Calu3 (cell line): Measurements from ENCODE around the gene WFS1. TPM values are rescaled to one million over a fixed set of nuclear protein-coding genes. Genes with fewer than 3 reads are reported as not detected.

Experiments used
- BruUV-seq: library from RNA; stranded (reverse); fragments of 400-500 nt; replicated peaks from 2 replicates; lab custom pipeline; 2021; lab: Mats Ljungman, UMichigan
- CTCF ChIA-PET: fragments of 300-600 bp; sonication (Branson Sonifier 250); formaldehyde crosslinking; loops from one replicate; lab custom pipeline; 2022; ENCODE audit warnings: antibody characterized with exemption; lab: Charles Lee
- DNase-seq: peaks from one replicate; pipeline ENCODE4 v3.0.0; 2022
- H3K27ac Mint-ChIP-seq: one replicate; pipeline ENCODE4 v1.8.0; 2022; ENCODE audit warnings: mixed read lengths; ENCODE audit not compliant: unreplicated experiment
- H3K27me3 Mint-ChIP-seq: one replicate; pipeline ENCODE4 v1.8.0; 2022; ENCODE audit warnings: mixed read lengths; ENCODE audit not compliant: unreplicated experiment
- H3K36me3 Mint-ChIP-seq: one replicate; pipeline ENCODE4 v1.8.0; 2022; ENCODE audit warnings: mild to moderate bottlenecking, moderate library complexity, mixed read lengths; ENCODE audit not compliant: insufficient read depth, unreplicated experiment
- H3K4me1 Mint-ChIP-seq: one replicate; pipeline ENCODE4 v1.8.0; 2022; ENCODE audit warnings: mild to moderate bottlenecking, low read depth, mixed read lengths; ENCODE audit not compliant: unreplicated experiment
- H3K4me3 Mint-ChIP-seq: one replicate; pipeline ENCODE4 v1.8.0; 2022; ENCODE audit warnings: mild to moderate bottlenecking, low read depth, moderate library complexity, mixed read lengths; ENCODE audit not compliant: unreplicated experiment
- H3K9me3 Mint-ChIP-seq: one replicate; pipeline ENCODE4 v1.8.0; 2022; ENCODE audit warnings: low read depth, mixed read lengths; ENCODE audit not compliant: unreplicated experiment
- CTCF ChIP-seq: fragments of 200-600 bp; IDR thresholded peaks from one replicate; pipeline ENCODE4 v1.8.0; 2022; ENCODE audit warnings: antibody characterized with exemption; ENCODE audit not compliant: unreplicated experiment
- intact Hi-C: fragments of 100-400 bp; cut with micrococcal nuclease; formaldehyde crosslinking; loops from one replicate; pipeline ENCODE4 v1.10.0; 2022; ENCODE audit not compliant: unreplicated experiment
- total RNA-seq: library from RNA; stranded (reverse); gene quantifications from 2 replicates; pipeline ENCODE4 v1.2.3, GENCODE V29; 2022

WFS1 gene
- total RNA-seq, 1 experiment from 2014 or later: 23.4 TPM

- intact Hi-C loops: no loop called here
- Mint-ChIP-seq H3K9me3 (no peaks in the 10 kb centered on the region), H3K36me3 (peaks cover 6% of the 10 kb centered on the region), H3K27ac (no peak overlapping the region), H3K4me1 (no peaks in the 10 kb centered on the region), H3K27me3 (peaks cover 8% of the 10 kb centered on the region), H3K4me3 (no peak overlapping the region)
- BruUV-seq: no TSS peak
- TF ChIP-seq CTCF: no peak
- CTCF ChIA-PET: no interaction called here
- no peak for DNase-seq
Measured at GRCh38 chr4:6303943-6304342, 34.3 kb downstream of the WFS1 start.

GRCh38 chr4:6306299-6306698, 36.6 kb downstream of the WFS1 start:
- CTCF ChIA-PET: no interaction called here
- Mint-ChIP-seq H3K4me3 (no peak overlapping the region), H3K27ac (no peak overlapping the region), H3K27me3 (peaks cover 9% of the 10 kb centered on the region), H3K9me3 (no peaks in the 10 kb centered on the region), H3K36me3 (peaks cover 6% of the 10 kb centered on the region), H3K4me1 (no peaks in the 10 kb centered on the region)
- intact Hi-C loops: loop anchor here (5.0 kb wide), 1 partner anchor 34 kb away; no protein-coding TSS in a partner anchor
- TF ChIP-seq CTCF: no peak
- BruUV-seq: no TSS peak
- no peak for DNase-seq

GRCh38 chr4:6307230-6307629, 37.6 kb downstream of the WFS1 start:
- no TSS peak for BruUV-seq
- DNase-seq: no peak
- Mint-ChIP-seq H3K27ac (no peak overlapping the region), H3K9me3 (no peaks in the 10 kb centered on the region), H3K4me1 (no peaks in the 10 kb centered on the region), H3K36me3 (peaks cover 6% of the 10 kb centered on the region), H3K4me3 (no peak overlapping the region), H3K27me3 (peaks cover 19% of the 10 kb centered on the region)
- no peak for TF ChIP-seq CTCF
- CTCF ChIA-PET: no interaction called here
- intact Hi-C loops: loop anchor here (5.0 kb wide), 1 partner anchor 35 kb away; no protein-coding TSS in a partner anchor

- intact Hi-C loops: loop anchor here (5.0 kb wide), 1 partner anchor 36 kb away; no protein-coding TSS in a partner anchor
- H3K9me3 Mint-ChIP-seq: no peaks in the 10 kb centered on the region
- TF ChIP-seq CTCF: no peak
- no peak overlapping the region for H3K4me3 Mint-ChIP-seq
- DNase-seq: no peak
- H3K36me3 Mint-ChIP-seq: peaks cover 6% of the 10 kb centered on the region
- CTCF ChIA-PET: no interaction called here
- no peak overlapping the region for H3K27ac Mint-ChIP-seq
- no peaks in the 10 kb centered on the region for H3K4me1 Mint-ChIP-seq
- peaks cover 19% of the 10 kb centered on the region for H3K27me3 Mint-ChIP-seq
- BruUV-seq: no TSS peak
Measured at GRCh38 chr4:6307891-6308290, 38.2 kb downstream of the WFS1 start.
